Left kidney (tissue), 2 donors: ENCODE data around the gene CDH4. TPM values are rescaled to one million over a fixed set of nuclear protein-coding genes. Genes with fewer than 3 reads are reported as not detected.
A peak's percentile ranks its signal among the peaks of the same experiment; 100 is the strongest.

Source experiments
- DNase-seq: peaks from one replicate; pipeline ENCODE4 v3.0.0-alpha.2; 2013
- polyA plus RNA-seq: library from polyadenylated mRNA; unstranded; fragments of 120-200 nt; gene quantifications from one replicate; pipeline ENCODE4 v1.2.1, GENCODE V29; 2013; ENCODE audit not compliant: insufficient read length

Gene CDH4
- polyA plus RNA-seq, 1 donor, result 7.3 TPM

DNA sequence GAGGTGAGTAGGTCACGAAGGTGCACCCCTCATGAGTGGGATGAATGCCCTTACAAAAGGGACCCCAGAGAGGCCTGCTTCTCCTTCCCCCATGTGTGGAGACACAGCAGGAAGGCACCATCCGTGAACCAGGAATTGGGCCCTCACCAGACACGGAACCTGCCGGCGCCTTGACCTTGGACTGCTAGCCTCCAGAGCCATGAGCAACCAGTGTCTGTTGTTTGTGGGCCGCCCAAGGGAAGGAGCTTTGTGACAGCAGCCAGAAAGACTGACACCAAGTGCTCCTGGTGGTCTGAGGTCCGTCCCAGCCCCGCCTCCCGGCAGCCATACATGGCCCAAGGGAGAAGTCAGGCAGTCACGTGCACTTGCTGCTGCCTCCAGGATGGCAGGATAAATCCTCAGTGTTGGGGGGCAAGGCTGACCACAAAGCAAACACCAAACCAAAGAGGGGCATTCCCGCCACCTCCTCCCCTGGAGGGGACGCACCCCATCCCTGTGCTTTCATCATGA lies 29.3 kb downstream of the CDH4 start:
- no peak for DNase-seq

DNA sequence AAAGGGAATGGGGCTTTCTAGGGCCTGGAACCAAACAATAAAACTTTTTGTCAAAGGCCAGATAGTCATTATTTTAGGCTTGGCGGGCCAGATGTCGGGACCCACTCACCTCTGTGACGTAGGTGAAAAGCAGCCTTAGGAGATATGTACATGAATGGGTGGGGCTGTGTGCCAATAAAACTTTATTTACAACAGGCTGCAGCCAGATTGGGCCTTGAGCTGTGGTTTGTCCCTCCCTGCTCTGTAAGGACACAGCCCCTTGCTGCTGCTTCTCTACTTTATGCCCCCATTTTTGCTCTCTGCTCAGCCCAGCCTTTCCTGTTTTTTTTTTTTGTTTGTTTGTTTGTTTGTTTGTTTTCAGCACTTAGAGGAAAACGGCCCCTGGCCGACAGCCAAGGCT lies 32.7 kb downstream of the CDH4 start:
- DNase-seq, result no peak

DNA sequence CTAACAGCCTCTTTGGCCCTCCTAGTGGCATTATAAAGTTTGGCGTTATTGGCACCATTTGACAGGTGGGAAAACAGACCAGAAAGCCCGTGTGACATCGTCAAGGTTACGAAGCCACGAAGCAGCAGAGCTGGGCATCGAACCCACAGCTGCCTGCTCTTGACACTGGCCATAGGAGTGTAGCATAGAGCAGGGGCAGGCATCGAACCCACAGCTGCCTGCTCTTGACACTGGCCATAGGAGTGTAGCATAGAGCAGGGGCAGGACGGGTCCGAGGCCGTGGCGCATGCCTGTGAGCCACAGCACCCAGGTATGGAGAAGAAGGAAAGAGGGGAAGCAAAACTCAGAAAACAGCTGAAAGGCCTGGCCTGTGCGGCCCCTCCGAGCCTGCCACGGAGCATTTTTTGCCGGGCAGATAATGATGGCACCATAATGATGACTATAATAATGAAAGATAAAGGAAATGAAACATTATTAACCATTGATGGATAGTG lies 33.1 kb downstream of the CDH4 start:
- DNase-seq, result no peak

DNA sequence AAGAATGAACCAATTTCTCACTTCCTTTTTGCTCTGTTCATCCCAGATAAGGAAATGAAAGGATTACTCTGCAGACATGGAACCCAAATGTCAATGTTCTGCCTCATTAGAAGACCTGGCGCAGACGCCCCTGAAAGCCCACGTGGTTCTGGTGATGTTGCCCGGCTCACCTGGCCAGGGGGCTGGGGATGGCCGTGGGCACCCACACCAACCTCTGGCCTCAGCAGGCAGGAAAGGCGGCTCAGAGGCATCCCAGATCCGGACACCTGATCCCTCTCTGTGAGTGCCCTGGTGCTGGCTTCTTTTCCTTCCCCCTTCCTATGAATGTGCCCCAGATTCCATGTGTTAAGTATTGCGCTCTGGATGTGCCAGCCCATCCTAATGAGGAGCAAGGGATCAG lies 33.6 kb downstream of the CDH4 start:
- no peak for DNase-seq

DNA sequence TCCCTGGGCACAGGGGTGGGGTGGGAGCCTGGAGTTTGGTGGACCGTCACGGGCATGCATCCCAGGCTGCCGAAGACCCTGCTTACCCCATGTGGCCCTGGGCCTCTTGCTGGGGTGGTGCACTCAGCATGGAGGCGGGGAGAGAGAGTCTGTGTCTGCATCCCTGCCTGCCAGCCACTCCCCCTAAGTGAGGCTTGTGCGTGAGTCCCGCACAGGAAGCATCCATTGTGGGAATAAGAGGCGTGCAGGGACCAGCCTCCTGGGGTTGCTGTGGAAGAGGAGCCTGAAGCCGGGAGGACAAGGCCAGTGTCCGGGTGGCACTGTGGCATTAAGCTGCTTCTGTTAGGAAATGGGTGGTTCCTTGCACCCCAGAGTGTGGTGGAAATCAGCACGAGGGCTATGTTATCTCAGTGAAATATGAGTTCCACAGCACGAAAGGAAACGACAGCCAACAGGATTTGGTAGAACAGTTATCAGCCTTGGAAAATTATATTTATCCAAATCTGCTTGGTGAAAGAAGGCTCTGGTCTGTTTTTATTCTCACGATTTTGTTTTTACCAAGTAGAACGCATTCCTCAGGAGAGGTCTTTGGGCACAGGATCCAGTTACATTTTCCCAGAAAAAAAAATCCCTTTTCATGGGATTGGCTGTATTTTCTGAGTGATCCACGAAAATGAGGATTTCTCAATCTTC lies 35.7 kb downstream of the CDH4 start:
- DNase-seq, result no peak

DNA sequence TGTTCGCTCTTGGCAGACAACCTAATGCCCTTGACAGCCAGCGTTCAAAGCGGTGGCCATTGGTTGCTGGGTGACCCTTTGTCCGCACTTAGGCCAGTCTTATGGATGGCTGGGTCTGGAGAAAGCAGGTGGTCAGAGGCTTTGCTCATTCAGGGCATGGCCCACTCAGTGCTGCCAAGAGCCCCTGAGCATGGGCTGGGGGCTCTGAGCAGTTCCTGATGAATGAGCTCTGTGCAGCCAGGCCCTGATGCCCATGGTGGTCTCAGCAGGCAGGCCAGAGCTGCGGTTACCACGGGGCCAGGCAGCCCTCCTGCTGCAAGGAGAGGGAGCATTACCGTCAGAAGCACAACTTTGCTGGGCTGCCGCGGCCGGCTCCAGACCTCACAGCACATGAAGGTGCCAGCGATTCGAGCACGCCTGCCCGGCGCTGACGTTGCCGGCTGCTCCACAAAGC lies 36.3 kb downstream of the CDH4 start:
- DNase-seq, result no peak

DNA sequence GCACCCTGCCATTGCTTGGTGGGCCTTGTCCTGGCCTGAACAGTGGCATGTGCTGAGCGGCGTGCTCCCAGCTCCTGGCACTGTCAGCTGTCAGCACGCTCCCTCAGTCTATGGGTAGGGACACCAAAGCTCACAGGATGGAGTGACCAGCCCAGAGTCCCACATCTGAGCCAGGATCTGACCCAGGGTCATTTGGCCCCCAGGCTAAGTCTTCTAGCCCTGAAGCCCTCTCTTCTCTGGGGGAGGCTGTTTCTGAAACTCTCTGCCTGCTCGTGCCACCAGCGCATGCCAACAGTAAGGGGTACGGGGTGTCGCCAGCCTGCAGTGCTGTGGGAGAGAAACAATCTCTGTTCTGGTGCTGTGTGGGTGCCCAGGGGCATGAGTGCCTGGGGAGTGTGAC lies 37.1 kb downstream of the CDH4 start:
- DNase-seq, result no peak

- no peak for DNase-seq
These were observed 38.7 kb downstream of the CDH4 start for GRCh38 chr20:61290721-61291120.

- no peak for DNase-seq
These were observed 39.2 kb downstream of the CDH4 start for GRCh38 chr20:61291166-61291829.

GRCh38 chr20:61292391-61292790 lies 40.3 kb downstream of the CDH4 start:
- DNase-seq, result no peak

GRCh38 chr20:61292821-61293612 lies 41.0 kb downstream of the CDH4 start:
- DNase-seq, result no peak

DNA sequence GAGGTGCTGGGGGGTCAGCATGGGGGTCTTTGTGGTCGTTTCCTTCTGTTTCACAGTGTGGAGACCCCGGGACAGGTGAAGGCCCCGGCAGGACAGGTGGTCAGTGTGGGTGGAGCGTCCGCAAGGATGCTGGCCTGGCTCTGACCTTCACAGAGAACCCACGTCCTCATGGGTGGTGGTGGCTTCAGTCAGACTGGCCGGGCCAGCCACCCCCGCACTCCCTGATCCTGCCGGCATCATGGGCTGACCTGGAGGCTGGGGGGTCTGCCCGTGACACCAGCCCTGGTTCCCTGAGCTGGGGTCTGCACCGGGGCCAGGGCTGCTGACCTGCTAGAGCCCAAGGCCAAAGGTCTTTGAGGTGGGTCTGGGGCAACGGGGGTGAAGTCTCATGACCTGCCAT lies 41.9 kb downstream of the CDH4 start:
- no peak for DNase-seq

- DNase-seq, result no peak
These were observed 43.2 kb downstream of the CDH4 start for GRCh38 chr20:61295249-61295648.

DNA sequence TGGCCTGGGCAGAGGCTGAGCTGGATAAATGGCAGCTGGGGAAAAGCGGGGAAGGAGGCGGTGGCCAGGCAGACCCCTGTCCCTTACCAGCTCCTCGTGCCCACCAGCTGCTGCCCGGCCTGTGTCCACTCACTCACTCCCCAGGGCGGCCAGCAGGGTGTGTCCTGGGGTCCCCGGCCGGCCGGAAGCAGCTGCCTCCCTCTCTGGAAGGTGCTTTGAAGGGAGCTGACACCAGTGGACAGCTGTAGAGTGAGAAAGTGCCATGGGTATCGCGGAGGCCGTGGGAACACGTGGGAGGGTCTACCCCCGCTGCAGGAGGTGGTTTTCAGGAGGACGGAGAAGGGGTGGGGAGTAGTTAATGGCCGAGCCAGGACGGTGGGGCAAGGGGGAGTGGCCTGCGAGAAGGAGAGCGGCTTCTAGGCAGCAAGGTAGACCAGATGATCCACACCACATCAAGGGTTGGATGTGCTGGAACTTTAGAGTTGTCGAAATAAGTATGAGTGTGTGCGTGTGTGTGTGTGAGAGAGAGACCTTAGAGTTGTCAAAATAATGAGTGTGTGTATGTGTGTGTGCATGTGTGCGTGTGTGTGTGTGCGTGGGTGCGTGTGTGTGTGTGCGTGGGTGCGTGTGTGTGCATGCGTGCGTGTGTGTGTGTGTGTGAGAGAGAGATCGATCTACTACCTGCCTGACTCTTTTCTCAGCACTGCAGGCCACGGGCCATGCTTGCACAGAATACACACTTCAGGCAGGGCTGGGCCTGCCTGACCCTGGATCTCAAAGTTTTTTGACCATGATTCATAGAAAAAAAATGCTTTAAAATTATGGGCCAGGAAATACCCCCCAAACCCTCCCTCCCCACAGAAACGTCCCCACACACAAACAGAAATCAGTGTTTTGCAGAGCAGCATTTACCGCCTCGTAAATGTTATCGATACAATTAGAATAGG lies 43.9 kb downstream of the CDH4 start:
- DNase-seq, result no peak

DNA sequence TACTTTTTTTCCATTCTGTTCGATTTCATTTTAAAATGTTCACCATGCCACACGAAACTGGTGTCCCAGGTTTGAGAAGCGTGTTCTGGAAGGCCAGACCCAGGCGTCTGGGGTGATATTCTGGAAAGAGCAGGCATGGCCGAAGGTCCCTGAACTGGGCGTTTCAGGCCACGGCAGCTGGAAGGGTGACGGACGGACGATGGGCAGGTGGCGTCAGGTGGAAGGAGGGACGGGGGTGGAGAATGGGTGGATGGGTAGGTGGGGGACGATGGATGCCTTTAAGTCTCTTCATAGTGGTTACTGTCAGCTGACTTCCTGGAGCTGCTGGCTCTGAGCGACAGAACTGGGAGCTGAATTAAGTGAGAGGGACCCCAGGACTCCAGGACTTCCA lies 44.6 kb downstream of the CDH4 start:
- DNase-seq, result no peak

DNA sequence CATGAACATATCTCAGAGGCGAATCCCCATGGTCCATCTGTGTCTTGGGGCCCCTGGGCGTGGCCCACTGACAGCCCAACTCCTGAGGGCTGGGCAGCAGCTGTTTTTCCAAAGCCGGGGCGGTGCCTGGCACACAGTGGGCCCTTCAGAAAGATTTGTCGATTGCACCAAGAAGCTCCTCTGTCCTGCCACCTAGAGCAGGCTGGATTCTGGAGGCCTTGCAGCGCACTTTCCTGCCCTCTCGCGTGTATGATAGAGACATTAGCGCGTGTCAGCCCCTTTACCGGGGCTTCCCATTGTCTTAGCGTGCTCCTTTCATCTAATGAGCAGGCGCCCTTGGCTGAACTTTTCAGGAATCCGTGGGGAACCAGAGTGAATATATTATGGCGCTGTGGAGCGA lies 45.4 kb downstream of the CDH4 start:
- DNase-seq, result no peak

- no peak for DNase-seq
These were observed 45.9 kb downstream of the CDH4 start for GRCh38 chr20:61297986-61298385.

- DNase-seq, result no peak
These were observed 46.6 kb downstream of the CDH4 start for GRCh38 chr20:61298661-61299060.

GRCh38 chr20:61299104-61299503 lies 47.0 kb downstream of the CDH4 start:
- DNase-seq, result no peak

DNA sequence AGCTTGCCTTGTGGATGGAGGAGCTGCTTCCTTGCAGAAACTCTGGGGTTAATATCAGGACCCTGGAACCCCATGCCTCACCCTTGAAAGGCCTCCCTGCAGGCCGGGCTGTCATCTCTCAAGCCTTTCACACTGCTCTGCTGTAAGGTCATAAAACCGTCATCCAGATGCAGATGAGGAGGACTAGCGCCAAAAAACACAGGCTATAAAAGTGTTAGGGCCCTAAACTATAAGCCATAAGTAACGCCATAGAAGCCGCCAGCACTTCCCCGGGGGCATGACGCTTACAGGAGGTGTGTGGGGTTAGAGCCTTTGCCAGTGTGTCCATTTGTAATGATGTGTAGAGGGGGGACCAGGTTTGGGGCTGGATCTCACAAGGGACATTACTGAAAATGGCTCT lies 47.6 kb downstream of the CDH4 start:
- DNase-seq, result peak; percentile 41

- no peak for DNase-seq
These were observed 48.2 kb downstream of the CDH4 start for GRCh38 chr20:61300293-61300692.

- DNase-seq, result no peak
These were observed 48.6 kb downstream of the CDH4 start for GRCh38 chr20:61300709-61301108.
